Measurements from ENCODE around the gene SLC30A1.

The SLC30A1 gene

DNA sequence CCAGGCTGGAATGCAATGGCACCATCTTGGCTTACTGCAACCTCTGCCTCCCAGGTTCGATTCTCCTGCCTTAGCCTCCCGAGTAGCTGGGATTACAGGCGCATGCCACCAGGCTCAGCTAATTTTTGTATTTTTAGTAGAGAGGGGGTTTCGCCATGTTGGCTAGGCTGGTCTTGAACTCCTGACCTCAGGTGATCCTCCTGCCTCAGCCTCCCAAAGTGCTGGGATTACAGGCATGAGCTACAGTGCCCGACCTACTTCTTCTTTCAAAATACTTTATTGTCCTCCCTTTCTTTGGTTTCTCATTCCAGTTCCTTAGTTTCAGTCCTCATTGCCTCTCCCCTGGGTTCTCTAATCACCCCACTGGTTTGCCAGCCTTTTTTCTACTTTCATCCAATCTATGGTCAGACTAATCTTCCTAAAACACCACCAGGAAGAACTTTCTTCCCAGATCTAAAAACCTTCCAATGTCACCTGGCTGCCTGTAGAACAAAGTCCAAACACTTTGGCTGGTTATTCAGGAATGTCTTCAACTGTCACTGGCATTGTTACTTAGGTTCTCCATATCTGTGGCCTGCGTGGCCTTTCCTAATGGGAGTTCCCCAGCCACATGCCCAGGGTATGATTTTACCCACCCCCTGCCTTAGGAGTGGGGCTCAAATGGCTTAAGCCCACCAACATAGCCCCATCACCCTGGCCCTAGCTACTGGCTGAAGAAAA lies 29.0 kb upstream of the SLC30A1 start:
- DNase-seq (no peak), ATAC-seq (no peak)

DNA sequence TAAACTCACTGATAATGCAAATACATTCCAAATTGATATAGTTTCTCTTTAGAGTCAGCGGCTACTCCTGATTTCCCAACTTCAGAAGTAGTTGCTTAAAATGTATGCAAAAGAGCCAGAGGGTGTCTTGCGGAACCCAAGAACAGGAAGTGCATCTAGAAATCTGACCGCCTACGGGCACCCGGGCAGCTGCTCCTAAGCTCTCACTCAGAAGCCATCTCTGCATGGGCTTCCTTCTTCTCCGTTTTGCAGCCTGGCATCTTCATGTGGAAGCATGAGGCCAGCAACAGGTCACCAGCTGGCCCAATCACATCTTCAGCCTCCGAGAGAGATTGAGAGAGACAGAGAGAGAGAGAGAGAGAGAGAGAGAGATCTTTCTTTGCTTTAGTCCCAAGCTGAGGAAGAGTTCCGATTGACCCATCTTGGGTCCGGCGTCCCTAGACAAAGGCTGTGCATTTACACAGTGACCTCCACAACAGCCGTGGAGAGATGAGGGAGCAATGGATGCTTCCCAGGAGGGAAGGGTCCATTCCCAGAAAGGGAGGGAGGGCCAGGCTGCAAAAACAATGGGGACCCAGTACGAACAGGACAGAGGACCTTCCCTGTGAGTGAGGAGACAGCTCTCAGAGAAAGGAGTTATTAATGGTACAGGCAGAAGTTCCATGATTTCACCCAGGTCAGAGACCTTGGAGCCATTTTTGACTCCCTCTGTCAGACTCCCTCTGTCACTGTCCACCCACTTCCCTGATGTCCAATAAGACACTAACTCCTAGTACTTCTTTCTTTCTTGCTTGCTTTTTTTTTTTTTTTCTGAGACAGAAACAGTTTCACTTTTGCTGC lies 28.2 kb upstream of the SLC30A1 start:
- DNase-seq: peak; percentile 24
- ATAC-seq: peak; percentile 32

GRCh38 chr1:211606332-211606913 lies 27.5 kb upstream of the SLC30A1 start:
- no peak for DNase-seq
- no peak for ATAC-seq

DNA sequence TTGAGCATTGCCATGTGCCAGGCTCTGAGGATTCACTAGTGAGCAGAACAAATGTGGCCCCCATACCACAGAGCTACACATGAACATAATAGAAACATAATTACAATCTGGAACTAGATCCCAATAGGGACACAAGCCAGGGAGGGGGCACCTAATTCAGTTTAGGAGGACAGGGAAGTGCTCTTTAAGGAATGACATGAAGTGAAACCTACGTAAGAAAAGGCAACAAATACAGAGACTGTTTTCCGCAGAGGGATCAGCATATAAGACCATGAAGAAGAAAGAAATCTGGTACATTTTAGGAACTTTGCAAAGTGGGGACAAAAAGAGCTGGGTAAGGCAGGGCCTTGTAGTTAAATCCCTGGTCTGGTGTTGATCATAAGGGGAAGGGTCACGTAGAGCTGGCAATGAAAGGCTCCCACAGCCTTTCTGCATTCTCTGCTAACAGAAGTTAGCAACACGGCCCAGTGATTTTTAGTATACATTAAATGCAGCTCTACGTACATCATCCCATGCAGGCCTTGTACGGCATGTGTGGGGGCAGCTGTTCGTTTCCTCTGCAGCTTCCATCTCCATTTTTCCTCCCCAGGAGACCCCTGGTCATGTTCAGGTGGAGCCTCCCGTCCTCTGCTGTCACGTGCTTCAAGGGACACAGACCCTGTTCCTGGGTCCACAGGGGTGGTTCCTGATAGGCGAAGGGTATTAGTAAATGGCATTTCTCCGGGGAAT lies 26.8 kb upstream of the SLC30A1 start:
- ATAC-seq (no peak), DNase-seq (no peak)

- ATAC-seq: no peak
- DNase-seq: no peak
Observed at GRCh38 chr1:211605034-211605433, 26.1 kb upstream of the SLC30A1 start.

DNA sequence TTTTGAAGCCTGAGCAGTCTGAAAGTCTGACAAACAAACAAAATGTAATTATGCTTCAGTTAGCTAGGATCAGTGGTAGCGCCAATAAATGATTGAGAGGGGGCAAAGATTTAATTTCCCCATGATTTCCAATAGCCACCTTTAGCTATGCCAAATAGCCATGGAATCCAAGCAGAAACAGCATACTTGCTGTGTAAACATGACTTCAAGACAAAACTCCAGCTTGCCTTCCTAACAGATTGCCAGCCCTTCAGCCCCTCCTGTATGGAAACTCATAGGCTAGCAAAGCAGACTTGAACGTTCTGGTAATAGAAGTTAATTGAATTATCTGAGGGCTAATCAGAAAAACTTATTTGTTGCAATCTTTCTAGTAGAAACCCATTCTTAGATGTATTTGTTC lies 25.6 kb upstream of the SLC30A1 start:
- DNase-seq: no peak
- no peak for ATAC-seq

DNA sequence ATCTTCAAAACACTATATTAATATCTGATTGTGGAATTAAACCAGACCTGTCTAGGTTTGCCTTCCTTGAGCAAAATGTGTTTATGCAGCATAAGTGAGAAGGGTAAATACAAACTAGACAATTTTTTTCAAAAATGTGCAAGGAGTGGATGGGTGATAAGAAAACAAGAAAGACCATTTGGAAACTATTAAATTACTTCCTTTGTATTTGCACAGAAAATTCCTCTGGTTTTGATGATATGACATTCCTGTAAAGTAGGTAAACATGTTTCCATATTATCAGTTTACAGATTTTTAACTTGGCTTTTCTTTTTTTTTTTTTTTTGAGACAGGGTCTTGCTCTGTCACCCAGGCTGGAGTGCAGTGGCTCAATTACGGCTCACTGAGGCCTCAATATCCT lies 24.8 kb upstream of the SLC30A1 start:
- no peak for ATAC-seq
- DNase-seq: no peak

GRCh38 chr1:211603191-211603701 lies 24.3 kb upstream of the SLC30A1 start:
- DNase-seq (no peak), ATAC-seq (no peak)

GRCh38 chr1:211601982-211602670 lies 23.2 kb upstream of the SLC30A1 start:
- no peak for DNase-seq
- ATAC-seq: no peak

- no peak for DNase-seq
- no peak for ATAC-seq
Observed at GRCh38 chr1:211601159-211601558, 22.2 kb upstream of the SLC30A1 start.

- DNase-seq (no peak), ATAC-seq (no peak)
Observed at GRCh38 chr1:211599250-211599649, 20.3 kb upstream of the SLC30A1 start.

GRCh38 chr1:211598514-211598913 lies 19.6 kb upstream of the SLC30A1 start:
- DNase-seq (no peak), ATAC-seq (no peak)

DNA sequence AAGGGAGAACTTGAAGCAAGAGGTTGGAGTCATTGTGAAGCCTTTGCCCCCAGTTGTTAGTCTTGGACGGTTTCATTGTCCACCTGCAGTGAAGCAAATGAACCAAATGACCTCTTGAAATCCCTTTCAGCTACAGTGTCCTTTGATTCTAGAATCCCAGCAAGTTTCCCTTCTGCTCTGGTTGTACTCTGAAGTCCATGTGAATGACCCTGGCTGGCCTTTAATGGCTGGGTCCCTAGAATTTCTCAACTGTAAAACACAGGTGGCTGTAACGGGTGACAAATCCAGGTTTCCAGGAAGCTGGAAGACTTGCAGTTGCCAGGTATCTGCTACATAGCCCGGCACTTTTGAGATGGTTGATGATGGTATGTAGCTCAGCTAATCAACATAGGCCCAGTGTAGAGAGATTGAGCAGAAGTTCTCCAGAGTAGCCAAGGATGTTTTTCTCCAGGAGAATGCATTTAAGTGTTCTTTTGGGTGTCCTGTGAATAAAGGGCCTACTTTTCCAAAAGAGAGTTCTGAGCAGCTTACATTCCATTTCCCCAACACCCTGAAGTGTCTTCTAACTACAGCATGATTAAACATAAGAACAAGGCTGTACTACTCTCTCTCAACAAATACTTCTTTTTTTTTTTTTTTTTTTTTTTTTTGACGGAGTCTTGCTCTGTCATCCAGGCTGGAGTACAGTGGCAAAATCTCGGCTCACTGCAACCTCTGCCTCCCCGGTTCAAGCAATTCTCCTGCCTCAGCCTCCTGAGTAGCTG lies 17.6 kb upstream of the SLC30A1 start:
- ATAC-seq (no peak), DNase-seq (no peak)

DNA sequence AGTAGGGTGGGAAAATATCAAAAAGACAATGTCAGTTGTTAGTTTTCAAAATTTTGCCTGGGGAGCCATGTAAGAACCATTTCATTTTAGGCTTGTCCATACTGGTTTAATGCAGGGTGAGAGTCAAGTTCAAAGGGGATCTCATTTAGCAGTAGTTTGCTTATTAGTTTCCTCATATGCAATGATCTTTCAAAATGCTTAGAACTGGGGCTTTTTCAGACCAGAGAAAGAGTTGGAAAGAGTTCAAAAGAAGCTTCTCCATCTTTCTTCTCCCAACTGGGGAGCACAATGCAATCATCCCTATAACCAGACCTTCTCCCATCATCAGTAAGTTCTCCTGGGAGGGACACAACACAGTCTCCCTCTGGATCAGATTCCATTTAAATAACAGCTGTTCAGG lies 16.5 kb upstream of the SLC30A1 start:
- DNase-seq: no peak
- no peak for ATAC-seq

GRCh38 chr1:211591980-211592493 lies 13.1 kb upstream of the SLC30A1 start:
- no peak for ATAC-seq
- no peak for DNase-seq

GRCh38 chr1:211589782-211590721 lies 11.1 kb upstream of the SLC30A1 start:
- ATAC-seq (no peak), DNase-seq (no peak)

DNA sequence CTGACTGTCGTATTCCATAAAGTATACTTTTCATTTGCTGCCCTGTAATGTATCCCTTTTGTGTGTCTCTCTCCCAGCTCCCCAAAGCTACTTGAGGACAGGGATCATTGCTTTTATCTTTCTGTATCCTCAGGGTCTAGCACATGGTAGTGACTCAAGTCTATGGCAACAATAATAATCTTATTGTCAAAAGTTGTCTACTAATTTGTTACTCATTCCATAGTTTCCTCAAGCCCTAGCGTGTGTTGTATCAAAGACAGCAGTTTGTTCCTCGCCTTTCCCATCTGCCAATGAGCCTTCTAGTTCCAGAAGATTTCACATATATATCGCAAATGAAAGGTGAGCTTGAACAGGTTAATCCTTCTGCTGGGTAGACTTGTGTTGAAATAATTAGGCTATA lies 9.8 kb upstream of the SLC30A1 start:
- DNase-seq (no peak), ATAC-seq (no peak)

- DNase-seq (no peak), ATAC-seq (no peak)
Observed at GRCh38 chr1:211587123-211587522, 8.2 kb upstream of the SLC30A1 start.

DNA sequence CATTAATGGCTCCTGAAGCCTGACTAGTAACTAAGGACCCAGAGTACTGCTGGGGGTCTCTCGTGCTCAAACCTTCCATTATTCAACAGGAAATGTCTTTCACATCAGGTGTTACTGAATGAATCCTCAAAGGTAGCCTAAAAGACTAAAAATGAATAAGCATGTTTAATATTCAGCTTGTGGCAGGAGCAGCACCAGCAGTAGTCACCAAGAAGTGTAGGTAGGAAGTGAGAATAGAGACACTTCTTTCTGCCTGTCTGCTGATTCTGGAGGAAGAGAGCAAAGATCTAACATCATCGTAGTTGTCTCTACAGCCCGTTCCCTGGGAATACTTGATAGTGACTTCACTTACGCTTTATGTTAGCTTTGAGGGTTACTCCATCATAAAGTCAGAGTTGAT lies 7.6 kb upstream of the SLC30A1 start:
- ATAC-seq (no peak), DNase-seq (no peak)
